B cell (primary cell): Measurements from ENCODE around the gene ATP2A1. TPM values are rescaled to one million over a fixed set of nuclear protein-coding genes. Genes with fewer than 3 reads are reported as not detected.

Source experiments
- ATAC-seq: fragments of 200-7000 bp; cut with Tn5 transposase; one replicate; pipeline ENCODE4 v1.10.0; 2021; ENCODE audit warnings: low read depth, mild to moderate bottlenecking, moderate number of reproducible peaks, moderate library complexity
- CTCF ChIA-PET: fragments of 350-600 bp; sonication (Branson Sonifier 250); formaldehyde crosslinking; loops from one replicate; lab custom pipeline; 2021; ENCODE audit warnings: antibody characterized with exemption, inconsistent platforms; lab: Charles Lee
- POLR2A ChIA-PET: fragments of 350-600 bp; sonication (Branson Sonifier 250); formaldehyde crosslinking; loops from one replicate; lab custom pipeline; 2021; ENCODE audit warnings: antibody characterized with exemption; lab: Charles Lee
- DNase-seq: peaks from one replicate; pipeline ENCODE4 v3.0.0; 2013
- H2AFZ ChIP-seq: 2 replicates; pipeline ENCODE4 v1.6.1; 2012; ENCODE audit warnings: mild to moderate bottlenecking, low read depth, low read length; ENCODE audit not compliant: insufficient read depth, poor library complexity, severe bottlenecking
- H3K27ac ChIP-seq, 2 donors: 1 replicate in 1 of 2; 2 replicates in 1 of 2; pipeline ENCODE4 v1.5.1; 2012 to 2013; ENCODE audit warnings: low read length in 2 of 2, mild to moderate bottlenecking in 2 of 2, moderate library complexity in 1 of 2
- H3K27me3 ChIP-seq, 4 experiments: fragments of 200-600 bp in 1 of 4; sonication (generic) in 1 of 4; replicated peaks in 1 of 4; 1 replicate in 2 of 4; 2 replicates in 2 of 4; pipeline versions ENCODE4 v1.6.1 to v1.7.0; 2013 to 2016; ENCODE audit warnings: low read length in 3 of 4, mild to moderate bottlenecking in 2 of 4, mixed read lengths in 1 of 4, moderate library complexity in 1 of 4; ENCODE audit not compliant: insufficient read depth in 4 of 4, control insufficient read depth in 3 of 4; ENCODE audit errors: control extremely low read depth in 1 of 4
- H3K36me3 ChIP-seq, 2 experiments: replicated peaks in 1 of 2; 1 replicate in 1 of 2; 2 replicates in 1 of 2; pipeline versions ENCODE4 v1.6.1 to v1.7.1; 2013; ENCODE audit warnings: low read length in 1 of 2; ENCODE audit not compliant: insufficient read depth in 2 of 2, control insufficient read depth in 1 of 2; ENCODE audit errors: control extremely low read depth in 1 of 2, extremely low read depth in 1 of 2
- H3K4me1 ChIP-seq, 2 donors: fragments of 200-600 bp in 1 of 2; sonication (generic) in 1 of 2; 1 replicate in 1 of 2; 2 replicates in 1 of 2; pipeline versions ENCODE4 v1.5.1 to v1.6.1; 2013 to 2017; ENCODE audit warnings: low read length in 2 of 2; ENCODE audit not compliant: control insufficient read depth in 2 of 2, insufficient read depth in 2 of 2
- H3K4me2 ChIP-seq: replicated peaks from 2 replicates; pipeline ENCODE3; 2012; ENCODE audit warnings: mild to moderate bottlenecking, low read depth, low read length; ENCODE audit not compliant: poor library complexity, severe bottlenecking
- H3K4me3 ChIP-seq, 5 experiments: fragments of 200-600 bp in 1 of 5; sonication (generic) in 1 of 5; 1 replicate in 3 of 5; 2 replicates in 2 of 5; pipeline versions ENCODE4 v1.5.1 to v1.7.0; 2011 to 2016; ENCODE audit warnings: low read length in 4 of 5, mild to moderate bottlenecking in 4 of 5, low read depth in 2 of 5, control low read depth in 1 of 5, moderate library complexity in 1 of 5; ENCODE audit not compliant: insufficient read depth in 1 of 5; ENCODE audit errors: control extremely low read depth in 1 of 5, extremely low read depth in 1 of 5
- H3K79me2 ChIP-seq: fragments of 200-600 bp; sonication (generic); one replicate; pipeline ENCODE4 v1.6.0; 2016; ENCODE audit warnings: low read length; ENCODE audit not compliant: control insufficient read depth, insufficient read depth
- H3K9ac ChIP-seq: fragments of 200-600 bp; sonication (generic); 2 replicates; pipeline ENCODE4 v1.6.1; 2017; ENCODE audit warnings: mild to moderate bottlenecking, low read length, moderate library complexity
- H3K9me3 ChIP-seq, 3 donors: one replicate each; pipeline versions ENCODE4 v1.6.1 to v1.7.1; 2013; ENCODE audit warnings: low read length in 2 of 3; ENCODE audit not compliant: control insufficient read depth in 2 of 3, insufficient read depth in 1 of 3; ENCODE audit errors: control extremely low read depth in 1 of 3
- H4K20me1 ChIP-seq: 2 replicates; pipeline ENCODE4 v1.6.0; 2012; ENCODE audit warnings: mild to moderate bottlenecking, low read length; ENCODE audit not compliant: insufficient read depth, control insufficient read depth, poor library complexity, severe bottlenecking
- H3K27ac Mint-ChIP-seq: one replicate; pipeline ENCODE4 v1.8.0; 2021; ENCODE audit warnings: mixed read lengths
- H3K27me3 Mint-ChIP-seq: one replicate; pipeline ENCODE4 v1.8.0; 2021; ENCODE audit warnings: mixed read lengths
- H3K4me1 Mint-ChIP-seq: one replicate; pipeline ENCODE4 v1.8.0; 2021; ENCODE audit warnings: mixed read lengths
- H3K4me3 Mint-ChIP-seq: one replicate; pipeline ENCODE4 v1.8.0; 2021; ENCODE audit warnings: mixed read lengths
- H3K9me3 Mint-ChIP-seq: one replicate; pipeline ENCODE4 v1.8.0; 2022; ENCODE audit warnings: mixed read lengths; ENCODE audit not compliant: insufficient read depth
- CTCF ChIP-seq: fragments of 200-600 bp; IDR thresholded peaks from one replicate; pipeline ENCODE4 v1.8.0; 2022; ENCODE audit warnings: antibody characterized with exemption, mild to moderate bottlenecking
- EZH2 ChIP-seq: IDR thresholded peaks from 2 replicates; pipeline ENCODE4 v1.6.1; 2012; ENCODE audit warnings: borderline replicate concordance, low read depth, mild to moderate bottlenecking, moderate library complexity, low read length; ENCODE audit not compliant: insufficient read depth, poor library complexity, severe bottlenecking
- WGBS: methylation state at CpG from one replicate; pipeline ENCODE4 v1.1.5; 2013; ENCODE audit warnings: missing lambda C conversion rate; ENCODE audit not compliant: insufficient coverage; 5-methylcytosine and 5-hydroxymethylcytosine counted together
- intact Hi-C: fragments of 100-400 bp; cut with micrococcal nuclease; formaldehyde crosslinking; loops from one replicate; pipeline ENCODE4 v1.10.0; 2022
- polyA plus RNA-seq: library from polyadenylated mRNA; depleted of rRNA; stranded (reverse); fragments of >200 nt; gene quantifications from 2 replicates; pipeline ENCODE4 v1.2.3, GENCODE V29; 2012
- total RNA-seq, 2 donors: library from RNA; stranded (reverse); fragments of 120-200 nt in 1 of 2; gene quantifications; 1 replicate in 1 of 2; 2 replicates in 1 of 2; pipeline versions ENCODE4 v1.2.3 to v1.2.4, GENCODE V29; 2013 to 2022

The ATP2A1 gene
- total and polyA plus RNA-seq, 2 donors (not counting 1 experiment from before 2014, with no cell fraction given): 0.31 to 0.84 TPM

- DNase-seq (no peak), ATAC-seq (no peak)
- H3K9me3 ChIP-seq: no peaks in the 10 kb centered on the region
- ChIA-PET POLR2A (interaction anchor here (0.6 to 0.9 kb wide), 4 partner anchors 16 to 1516 kb away, joined by 3 to 7 read pairs (median 4); partner anchors contain the start of genes ATXN2L and CD2BP2), CTCF (interaction anchor here (0.7 to 2.3 kb wide), 3 partner anchors 106 to 321 kb away, joined by 3 to 8 read pairs (median 3); no protein-coding TSS in a partner anchor)
- Mint-ChIP-seq H3K4me3 (no peak overlapping the region), H3K27me3 (no peaks in the 10 kb centered on the region), H3K27ac (no peak overlapping the region), H3K4me1 (no peaks in the 10 kb centered on the region), H3K9me3 (no peaks in the 10 kb centered on the region)
- no peaks in the 10 kb centered on the region for H3K27me3 ChIP-seq
- peaks cover 1% of the 10 kb centered on the region for H3K79me2 ChIP-seq
- H3K4me2 ChIP-seq: no peak overlapping the region
- H3K36me3 ChIP-seq: peaks cover 4 to 59% of the 10 kb centered on the region in 2 experiments
- H3K9ac ChIP-seq: no peak overlapping the region
- WGBS: 100% methylated on average over 6 of the region's 14 CpGs
- no peak overlapping the region for H2AFZ ChIP-seq
- intact Hi-C loops: no loop called here
- H3K27ac ChIP-seq: no peak overlapping the region
- H3K4me3 ChIP-seq: no peak overlapping the region
- H3K4me1 ChIP-seq: no peaks in the 10 kb centered on the region
- H4K20me1 ChIP-seq: peaks cover 28% of the 10 kb centered on the region
- TF ChIP-seq CTCF (no peak), EZH2 (no peak)
Measured at GRCh38 chr16:28839004-28839639, 39.2 kb upstream of the ATP2A1 start.

GRCh38 chr16:28839899-28840298, 38.4 kb upstream of the ATP2A1 start:
- Mint-ChIP-seq H3K27ac (no peak overlapping the region), H3K27me3 (no peaks in the 10 kb centered on the region), H3K4me3 (no peak overlapping the region), H3K9me3 (no peaks in the 10 kb centered on the region), H3K4me1 (peaks cover 4% of the 10 kb centered on the region)
- Histone ChIP-seq H3K4me3 (no peak overlapping the region), H3K4me1 (peaks cover 2 to 4% of the 10 kb centered on the region in 2 donors), H3K36me3 (peaks cover 4 to 59% of the 10 kb centered on the region in 2 experiments), H3K27ac (peak overlapping the region in 1 of 2 donors; percentile 12), H3K79me2 (peaks cover 4% of the 10 kb centered on the region), H3K4me2 (no peak overlapping the region), H2AFZ (no peak overlapping the region), H3K9ac (no peak overlapping the region), H4K20me1 (peaks cover 28% of the 10 kb centered on the region), H3K27me3 (no peaks in the 10 kb centered on the region), H3K9me3 (no peaks in the 10 kb centered on the region)
- intact Hi-C loops: no loop called here
- no peak for TF ChIP-seq EZH2
- TF ChIP-seq CTCF: no peak
- 0% methylated on average over 1 of the region's 1 CpG for WGBS
- DNase-seq (no peak), ATAC-seq (no peak)
- POLR2A ChIA-PET: interaction anchor here (0.6 to 0.7 kb wide), 3 partner anchors 128 to 1515 kb away, joined by 3 to 6 read pairs (median 3); partner anchors contain the start of gene CD2BP2
- CTCF ChIA-PET: interaction anchor here (0.7 to 2.3 kb wide), 2 partner anchors 105 to 322 kb away, joined by 3 to 8 read pairs; no protein-coding TSS in a partner anchor
